Measurements from ENCODE around the gene PKD1. TPM values are rescaled to one million over a fixed set of nuclear protein-coding genes. Genes with fewer than 3 reads are reported as not detected.

The PKD1 gene
- total and polyA plus RNA-seq, 2 donors (not counting 1 experiment from before 2014, with no cell fraction given): 100 to 116 TPM

DNA sequence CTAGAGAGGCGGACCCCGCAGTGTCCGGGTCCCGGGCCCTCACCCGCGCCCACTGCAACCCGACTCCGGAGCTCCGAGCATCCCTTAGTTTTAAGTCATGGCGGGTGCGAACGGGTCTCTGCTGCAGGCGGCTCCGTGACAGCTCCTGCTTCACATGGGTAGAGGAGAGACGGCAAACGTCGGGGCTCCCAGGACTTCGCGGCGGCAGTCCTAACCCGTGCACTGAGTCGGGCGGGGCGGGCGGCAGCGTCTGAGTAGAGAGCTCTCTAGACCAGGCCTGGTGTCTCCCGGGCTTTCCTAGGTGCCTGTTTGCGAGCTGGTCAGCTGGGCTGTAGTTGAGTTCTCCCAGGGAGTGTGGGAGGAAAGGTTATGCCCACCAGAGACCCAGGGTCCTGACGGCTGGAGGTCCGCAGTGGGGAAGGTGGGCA is 87.6 kb downstream of the PKD1 start:
- H3K27me3 Mint-ChIP-seq: no peaks in the 10 kb centered on the region
- H3K27ac Mint-ChIP-seq: peak overlapping the region; percentile 71
- H3K4me1 ChIP-seq (ENCODE audit: control insufficient read depth in 2 of 2, insufficient read depth in 2 of 2, low read length in 2 of 2): peaks cover 17 to 35% of the 10 kb centered on the region in 2 donors
- peaks cover 0 to 16% of the 10 kb centered on the region in 2 experiments for H3K36me3 ChIP-seq (replicated peaks in 1 of 2; ENCODE audit: control extremely low read depth in 1 of 2, control insufficient read depth in 1 of 2, extremely low read depth in 1 of 2, insufficient read depth in 2 of 2, low read length in 1 of 2)
- no peaks in the 10 kb centered on the region for H3K27me3 ChIP-seq (replicated peaks in 1 of 4; ENCODE audit: control extremely low read depth in 1 of 4, control insufficient read depth in 3 of 4, insufficient read depth in 4 of 4, low read length in 3 of 4)
- H3K9me3 ChIP-seq (ENCODE audit: control extremely low read depth in 1 of 3, control insufficient read depth in 2 of 3, insufficient read depth in 1 of 3, low read length in 2 of 3): no peaks in the 10 kb centered on the region
- WGBS (ENCODE audit: insufficient coverage): 2% methylated on average over 30 of the region's 30 CpGs
- ATAC-seq (ENCODE audit: low read depth) (no peak), DNase-seq (no peak)
- peaks cover 55% of the 10 kb centered on the region for H3K79me2 ChIP-seq (ENCODE audit: control insufficient read depth, insufficient read depth, low read length)
- peaks cover 20% of the 10 kb centered on the region for H3K4me1 Mint-ChIP-seq
- H3K4me3 ChIP-seq (ENCODE audit: control extremely low read depth in 1 of 5, extremely low read depth in 1 of 5, insufficient read depth in 1 of 5, low read depth in 2 of 5, low read length in 4 of 5): peak overlapping the region; percentile 27 to 79 (median 78)
- CTCF ChIA-PET: interaction anchor here (0.8 to 2.6 kb wide), 7 partner anchors 9 to 107 kb away, joined by 3 to 16 read pairs (median 6); partner anchors contain the start of genes NHERF2 and TRAF7
- H3K27ac ChIP-seq (ENCODE audit: low read length in 2 of 2): peak overlapping the region in 1 of 2 donors; percentile 63
- H3K4me2 ChIP-seq (replicated peaks; ENCODE audit: low read depth, low read length, poor library complexity, severe bottlenecking): peak overlapping the region; percentile 96
- H3K9me3 Mint-ChIP-seq (ENCODE audit: insufficient read depth): no peaks in the 10 kb centered on the region
- H3K4me3 Mint-ChIP-seq: peak overlapping the region; percentile 91
- TF ChIP-seq, protein P1, sequence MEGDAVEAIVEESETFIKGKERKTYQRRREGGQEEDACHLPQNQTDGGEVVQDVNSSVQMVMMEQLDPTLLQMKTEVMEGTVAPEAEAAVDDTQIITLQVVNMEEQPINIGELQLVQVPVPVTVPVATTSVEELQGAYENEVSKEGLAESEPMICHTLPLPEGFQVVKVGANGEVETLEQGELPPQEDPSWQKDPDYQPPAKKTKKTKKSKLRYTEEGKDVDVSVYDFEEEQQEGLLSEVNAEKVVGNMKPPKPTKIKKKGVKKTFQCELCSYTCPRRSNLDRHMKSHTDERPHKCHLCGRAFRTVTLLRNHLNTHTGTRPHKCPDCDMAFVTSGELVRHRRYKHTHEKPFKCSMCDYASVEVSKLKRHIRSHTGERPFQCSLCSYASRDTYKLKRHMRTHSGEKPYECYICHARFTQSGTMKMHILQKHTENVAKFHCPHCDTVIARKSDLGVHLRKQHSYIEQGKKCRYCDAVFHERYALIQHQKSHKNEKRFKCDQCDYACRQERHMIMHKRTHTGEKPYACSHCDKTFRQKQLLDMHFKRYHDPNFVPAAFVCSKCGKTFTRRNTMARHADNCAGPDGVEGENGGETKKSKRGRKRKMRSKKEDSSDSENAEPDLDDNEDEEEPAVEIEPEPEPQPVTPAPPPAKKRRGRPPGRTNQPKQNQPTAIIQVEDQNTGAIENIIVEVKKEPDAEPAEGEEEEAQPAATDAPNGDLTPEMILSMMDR (IDR thresholded peaks at IDR 0.05): no peak
- POLR2A ChIA-PET: interaction anchor here (0.6 to 0.7 kb wide), 2 partner anchors 17 to 105 kb away, joined by 5 to 9 read pairs; partner anchors contain the start of gene MSRB1
- H2AFZ ChIP-seq (ENCODE audit: insufficient read depth, low read depth, low read length, poor library complexity, severe bottlenecking): peak overlapping the region; percentile 93
- H4K20me1 ChIP-seq (ENCODE audit: control insufficient read depth, insufficient read depth, low read length, poor library complexity, severe bottlenecking): no peaks in the 10 kb centered on the region
- peak overlapping the region; percentile 75 for H3K9ac ChIP-seq (ENCODE audit: low read length)
- intact Hi-C loops (cut with micrococcal nuclease): loop anchor here (5.0 kb wide), 1 partner anchor 219 kb away; the partner anchor contains the start of gene RNPS1

DNA sequence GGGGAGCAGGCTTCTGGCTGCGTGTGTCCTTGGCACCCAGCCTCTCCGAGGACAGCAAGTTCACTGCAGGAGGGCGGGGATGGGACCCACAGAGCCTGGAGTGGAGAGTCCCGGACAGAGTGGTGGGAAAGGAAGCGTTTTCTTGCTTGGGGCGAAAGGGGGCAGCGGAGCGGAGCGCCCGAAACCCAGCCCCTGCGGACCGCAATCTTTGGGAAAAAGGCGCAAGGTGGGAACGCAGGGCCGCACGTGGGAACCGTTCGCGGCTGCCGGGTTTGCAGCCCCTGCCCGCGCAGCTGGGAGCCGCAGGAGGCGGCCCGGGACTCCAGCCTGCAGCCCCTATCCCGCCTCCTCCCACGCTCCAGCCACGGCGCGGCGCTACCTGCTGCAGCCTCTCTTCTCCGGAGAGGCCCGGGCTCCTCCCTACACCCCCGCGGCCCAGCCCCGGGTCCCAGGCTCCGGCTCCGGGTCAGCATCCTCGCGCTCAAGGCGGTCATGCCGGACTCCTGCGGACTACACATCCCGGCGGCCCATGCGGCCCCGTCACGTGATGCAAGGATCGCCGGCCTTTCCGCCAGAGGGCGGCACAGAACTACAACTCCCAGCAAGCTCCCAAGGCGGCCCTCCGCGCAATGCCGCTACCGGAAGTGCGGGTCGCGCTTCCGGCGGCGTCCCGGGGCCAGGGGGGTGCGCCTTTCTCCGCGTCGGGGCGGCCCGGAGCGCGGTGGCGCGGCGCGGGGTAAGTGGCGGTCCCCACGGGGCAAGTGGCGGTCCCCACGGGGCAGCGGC is 88.2 kb downstream of the PKD1 start, which contains the start of the genes NTHL1 and TSC2:
Gene NTHL1 (minus strand): TSS at position 505 of the 786 bp plus-strand sequence. CDS start 11 bp downstream, at position 494.
Gene TSC2 (plus strand): TSS at position 656 of the 786 bp plus-strand sequence. CDS start 631 bp downstream, outside the sequence.
- Mint-ChIP-seq H3K27ac (peak within 1 kb of the TSS; percentile 76), H3K4me3 (peak within 1 kb of the TSS; percentile 91), H3K27me3 (no peaks in the 10 kb centered on the region), H3K4me1 (peaks cover 20% of the 10 kb centered on the region), H3K9me3 (ENCODE audit: insufficient read depth) (no peaks in the 10 kb centered on the region)
- peaks cover 17 to 35% of the 10 kb centered on the region in 2 donors for H3K4me1 ChIP-seq (ENCODE audit: control insufficient read depth in 2 of 2, insufficient read depth in 2 of 2, low read length in 2 of 2)
- peak within 1 kb of the TSS; percentile 75 for H3K9ac ChIP-seq (ENCODE audit: low read length)
- ATAC-seq (ENCODE audit: low read depth) (peak; percentile 97), DNase-seq (peak; percentile 95)
- peak within 1 kb of the TSS; percentile 27 to 79 (median 78) for H3K4me3 ChIP-seq (ENCODE audit: control extremely low read depth in 1 of 5, extremely low read depth in 1 of 5, insufficient read depth in 1 of 5, low read depth in 2 of 5, low read length in 4 of 5)
- ChIA-PET POLR2A (interaction anchor here (0.6 to 0.7 kb wide), 3 partner anchors 17 to 441 kb away, joined by 5 to 10 read pairs (median 9); partner anchors contain the start of gene MSRB1), CTCF (interaction anchor here (0.8 to 2.6 kb wide), 7 partner anchors 8 to 108 kb away, joined by 3 to 16 read pairs (median 6); partner anchors contain the start of genes NHERF2 and TRAF7)
- peaks cover 51% of the 10 kb centered on the region for H3K79me2 ChIP-seq (ENCODE audit: control insufficient read depth, insufficient read depth, low read length)
- peak within 1 kb of the TSS; percentile 93 for H2AFZ ChIP-seq (ENCODE audit: insufficient read depth, low read depth, low read length, poor library complexity, severe bottlenecking)
- peak within 1 kb of the TSS; percentile 96 for H3K4me2 ChIP-seq (replicated peaks; ENCODE audit: low read depth, low read length, poor library complexity, severe bottlenecking)
- no peaks in the 10 kb centered on the region for H3K9me3 ChIP-seq (ENCODE audit: control extremely low read depth in 1 of 3, control insufficient read depth in 2 of 3, insufficient read depth in 1 of 3, low read length in 2 of 3)
- TF ChIP-seq EZH2 (IDR thresholded peaks at IDR 0.05; ENCODE audit: borderline replicate concordance, insufficient read depth, low read depth, low read length, poor library complexity, severe bottlenecking): no peak
- TF ChIP-seq, protein P1 (IDR thresholded peaks at IDR 0.05): peak; percentile 26
- H3K36me3 ChIP-seq (replicated peaks in 1 of 2; ENCODE audit: control extremely low read depth in 1 of 2, control insufficient read depth in 1 of 2, extremely low read depth in 1 of 2, insufficient read depth in 2 of 2, low read length in 1 of 2): peaks cover 0 to 10% of the 10 kb centered on the region in 2 experiments
- intact Hi-C loops (cut with micrococcal nuclease): loop anchor here (1.0 to 5.0 kb wide), 4 partner anchors 24 to 220 kb away; partner anchors contain the start of genes RNPS1, TRAF7 and ZNF598
- WGBS (ENCODE audit: insufficient coverage): under 1% methylated on average over 81 of the region's 81 CpGs
- H4K20me1 ChIP-seq (ENCODE audit: control insufficient read depth, insufficient read depth, low read length, poor library complexity, severe bottlenecking): no peaks in the 10 kb centered on the region
- H3K27me3 ChIP-seq (replicated peaks in 1 of 4; ENCODE audit: control extremely low read depth in 1 of 4, control insufficient read depth in 3 of 4, insufficient read depth in 4 of 4, low read length in 3 of 4): no peaks in the 10 kb centered on the region
- H3K27ac ChIP-seq (ENCODE audit: low read length in 2 of 2): peak within 1 kb of the TSS in 1 of 2 donors; percentile 63

Data from B cell (primary cell).